Adrenal gland (tissue), 12 donors: Measurements from ENCODE around the gene HCRTR2. TPM values are rescaled to one million over a fixed set of nuclear protein-coding genes. Genes with fewer than 3 reads are reported as not detected.
"Not testable (repeated sequence)": the region's sequence is repeated elsewhere in the genome, so short reads cannot be mapped to it uniquely, and the experiment has no call there.

ENCODE experiments used
- DNase-seq, 7 donors: peaks; one replicate each; pipeline ENCODE4 v3.0.0-alpha.2; 2019 to 2020
- H3K27ac ChIP-seq, 5 donors: fragments of 200-600 bp; sonication (generic) in 4 of 5; 1 replicate in 3 of 5; 2 replicates in 2 of 5; pipeline versions ENCODE4 v1.5.1 to v1.8.0; 2016 to 2020; ENCODE audit warnings: mild to moderate bottlenecking in 1 of 5
- H3K27me3 ChIP-seq: fragments of 200-600 bp; 2 replicates; pipeline ENCODE4 v1.8.0; 2021
- H3K36me3 ChIP-seq, 2 donors: fragments of 200-600 bp; replicated peaks in 1 of 2; 1 replicate in 1 of 2; 2 replicates in 1 of 2; pipeline versions ENCODE4 v1.5.1 to v1.8.0; 2018 to 2022
- H3K4me1 ChIP-seq, 2 donors: fragments of 200-600 bp; replicated peaks in 1 of 2; 1 replicate in 1 of 2; 2 replicates in 1 of 2; pipeline versions ENCODE4 v1.5.1 to v1.8.0; 2018 to 2021
- H3K4me3 ChIP-seq, 4 donors: fragments of 200-600 bp; sonication (generic) in 3 of 4; one replicate each; pipeline ENCODE4 v1.5.1; 2016 to 2018
- H3K9me3 ChIP-seq, 3 donors: fragments of 200-600 bp; sonication (generic) in 1 of 3; replicated peaks in 1 of 3; 1 replicate in 2 of 3; 2 replicates in 1 of 3; pipeline versions ENCODE4 v1.5.1 to v1.8.0; 2016 to 2021
- CTCF ChIP-seq, 6 experiments: fragments of 450-650 bp in 4 of 6; fragments of 200-600 bp in 2 of 6; sonication (generic) in 1 of 6; IDR thresholded peaks; 1 replicate in 5 of 6; 2 replicates in 1 of 6; pipeline versions ENCODE4 v1.5.1 to v1.8.0; 2016 to 2021; ENCODE audit warnings: antibody characterized with exemption in 6 of 6, mild to moderate bottlenecking in 2 of 6, moderate library complexity in 1 of 6
- POLR2A ChIP-seq, 2 donors: fragments of 450-650 bp; IDR thresholded peaks; one replicate each; pipeline ENCODE4 v1.6.1; 2017; ENCODE audit warnings: antibody characterized with exemption in 2 of 2, mild to moderate bottlenecking in 2 of 2, moderate library complexity in 1 of 2
- WGBS, 4 donors: extraction: QIAGEN DNeasy Blood & Tissue Kit in 2 of 4; methylation state at CpG; one replicate each; pipeline versions ENCODE4 v1.1.5 to v1.1.7; 2013 to 2017; 5-methylcytosine and 5-hydroxymethylcytosine counted together
- intact Hi-C, 2 donors: fragments of 100-400 bp; cut with DNase I; formaldehyde crosslinking; loops; one replicate each; pipeline versions ENCODE4 v1.14.1 to v1.15.0; 2022 to 2023
- polyA plus RNA-seq, 3 donors: library from polyadenylated mRNA; stranded (reverse); fragments of 200-250 nt in 2 of 3; fragments of 350-450 nt in 1 of 3; fragmentation: Illumina TruSeq in 1 of 3; extraction: RNeasy Lipid Tissue Mini Kit (QIAGEN cat#74804) in 1 of 3; gene quantifications; one replicate each; pipeline ENCODE4 v1.2.3, GENCODE V29; 2013 to 2014
- total RNA-seq, 9 donors: library from RNA; depleted of rRNA in 4 of 9; stranded (reverse); fragments of >200 nt in 4 of 9; fragments of 120-200 nt in 1 of 9; fragmentation: NEBNext Ultra II Directional in 1 of 9; extraction: Animal tissue kit (Norgen Biotek cat#: 25700) in 1 of 9; gene quantifications; one replicate each; pipeline versions ENCODE4 v1.1.0 to v1.2.4, GENCODE V29; 2013 to 2023
- donor health status: healthy with polysubstance abuse.
- donor health status: Bipolar disorder and iron deficiency.
- donor health status: DM: yes; HTN: yes; CAD: no.
- donor health status: DM: no; HTN: no; CAD: no.
- donor health status: DM: no; HTN: no; CAD: no.
- donor health status: DM: yes; HTN: yes; CAD: no.

HCRTR2 gene
- total and polyA plus RNA-seq, 12 donors = 0.03 to 4.8 (median 0.41) TPM; not detected in 9

GRCh38 chr6:55286824-55287223 is 112.5 kb downstream of the HCRTR2 start:
- no peak for DNase-seq
- Histone ChIP-seq H3K4me3 (no peak overlapping the region), H3K4me1 (no peaks in the 10 kb centered on the region), H3K36me3 (no peaks in the 10 kb centered on the region), H3K27me3 (no peaks in the 10 kb centered on the region), H3K9me3 (no peaks in the 10 kb centered on the region), H3K27ac (no peak overlapping the region)
- 66 to 79% (median 69%) methylated on average over 2 of the region's 2 CpGs for WGBS, 4 donors
- no peak for TF ChIP-seq CTCF (IDR thresholded peaks at IDR 0.05)
- TF ChIP-seq POLR2A (IDR thresholded peaks at IDR 0.05) = no peak
- intact Hi-C loops = loop anchor here in 1 of 2 donors (10.0 kb wide), 1 partner anchor 668 kb away; no protein-coding TSS in a partner anchor

- intact Hi-C loops = no loop called here
- Histone ChIP-seq H3K27me3 (no peaks in the 10 kb centered on the region), H3K4me3 (no peak overlapping the region), H3K4me1 (no peaks in the 10 kb centered on the region), H3K36me3 (no peaks in the 10 kb centered on the region), H3K27ac (no peak overlapping the region), H3K9me3 (no peaks in the 10 kb centered on the region)
- WGBS, 4 donors = 66 to 88% (median 80%) methylated on average over 2 of the region's 2 CpGs
- DNase-seq = no peak
- TF ChIP-seq POLR2A (IDR thresholded peaks at IDR 0.05) (no peak), CTCF (IDR thresholded peaks at IDR 0.05) (no peak)
Measured at GRCh38 chr6:55290736-55291135, 116.4 kb downstream of the HCRTR2 start.

- TF ChIP-seq POLR2A (IDR thresholded peaks at IDR 0.05) = no peak
- TF ChIP-seq CTCF (IDR thresholded peaks at IDR 0.05) = no peak
- intact Hi-C loops = no loop called here
Measured at GRCh38 chr6:55293116-55293515, 118.8 kb downstream of the HCRTR2 start.

DNA sequence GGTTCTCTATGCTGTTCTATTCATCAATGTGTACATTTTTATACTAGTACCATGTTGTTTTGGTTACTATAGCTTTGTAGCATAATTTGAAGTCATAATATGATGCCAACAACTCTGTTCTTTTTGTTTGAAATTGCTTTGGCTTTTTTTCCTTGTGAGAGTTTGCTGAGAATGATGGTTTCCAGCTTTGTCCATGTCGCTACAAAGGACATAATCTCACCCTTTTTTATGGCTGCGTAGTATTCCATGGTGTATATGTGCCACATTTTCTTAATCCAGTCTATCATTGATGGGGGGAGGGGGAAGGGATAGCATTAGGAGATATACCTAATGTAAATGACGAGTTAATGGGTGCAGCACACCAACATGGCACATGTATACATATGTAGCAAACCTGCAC is 122.9 kb downstream of the HCRTR2 start:
- DNase-seq, H3K4me3 ChIP-seq, H3K36me3 ChIP-seq, H3K27ac ChIP-seq, H3K27me3 ChIP-seq, H3K9me3 ChIP-seq, intact Hi-C loops, H3K4me1 ChIP-seq: not testable (repeated sequence)
- 77 to 91% (median 84%) methylated on average over 3 of the region's 3 CpGs for WGBS, 4 donors

More at GRCh38 chr6:55293116-55293515, 118.8 kb downstream of the HCRTR2 start:
- DNase-seq = no peak
- Histone ChIP-seq H3K27me3 (no peaks in the 10 kb centered on the region), H3K36me3 (no peaks in the 10 kb centered on the region), H3K9me3 (no peaks in the 10 kb centered on the region), H3K4me1 (no peaks in the 10 kb centered on the region), H3K27ac (no peak overlapping the region), H3K4me3 (no peak overlapping the region)
- WGBS, 4 donors = 43 to 48% (median 46%) methylated on average over 2 of the region's 2 CpGs

GRCh38 chr6:55299286-55299985 is 125.1 kb downstream of the HCRTR2 start:
- WGBS, 4 donors = 73 to 83% (median 80%) methylated on average over 5 of the region's 5 CpGs

More at GRCh38 chr6:55299286-55299985, 125.1 kb downstream of the HCRTR2 start:
- Histone ChIP-seq H3K4me1 (no peaks in the 10 kb centered on the region), H3K27me3 (no peaks in the 10 kb centered on the region), H3K36me3 (no peaks in the 10 kb centered on the region), H3K4me3 (no peak overlapping the region), H3K27ac (no peak overlapping the region), H3K9me3 (no peaks in the 10 kb centered on the region)
- no peak for TF ChIP-seq POLR2A (IDR thresholded peaks at IDR 0.05)
- TF ChIP-seq CTCF (IDR thresholded peaks at IDR 0.05) = no peak
- DNase-seq = no peak
- intact Hi-C loops = no loop called here
